IMR-90 (cell line): ENCODE measurements around the gene SURF4. TPM values are rescaled to one million over a fixed set of nuclear protein-coding genes. Genes with fewer than 3 reads are reported as not detected.

Experiments
- ATAC-seq: fragments of 200-7000 bp; cut with Tn5 transposase; 2 replicates; pipeline ENCODE4 v1.9.1; 2020; ENCODE audit warnings: low read depth, mild to moderate bottlenecking, moderate library complexity
- BruUV-seq: library from RNA; stranded (reverse); fragments of 400-500 nt; replicated peaks from 2 replicates; lab custom pipeline; 2021; lab: Mats Ljungman, UMichigan
- CTCF ChIA-PET: fragments of 300-600 bp; formaldehyde crosslinking; extraction: SDS; loops from one replicate; lab custom pipeline; 2021; ENCODE audit warnings: antibody characterized with exemption; lab: Yijun Ruan, JAX
- POLR2A ChIA-PET: fragments of 300-600 bp; sonication (Branson Sonifier 250); formaldehyde crosslinking; loops from one replicate; lab custom pipeline; 2022; ENCODE audit warnings: antibody characterized with exemption; ENCODE audit not compliant: unreplicated experiment; lab: Charles Lee
- DNase-seq: peaks from one replicate; pipeline ENCODE4 v3.0.0; 2013
- H2AFZ ChIP-seq: replicated peaks from 2 replicates; pipeline ENCODE3; 2013; ENCODE audit warnings: low read length, mild to moderate bottlenecking; ENCODE audit not compliant: poor library complexity
- H2AK5ac ChIP-seq: 2 replicates; pipeline ENCODE4 v1.6.1; 2013; ENCODE audit warnings: low read depth, low read length, inconsistent platforms
- H2AK9ac ChIP-seq: replicated peaks from 2 replicates; pipeline ENCODE3; 2013; ENCODE audit warnings: mild to moderate bottlenecking, low read depth, low read length, moderate library complexity; ENCODE audit not compliant: poor library complexity
- H2BK120ac ChIP-seq: 2 replicates; pipeline ENCODE4 v1.6.1; 2013; ENCODE audit warnings: low read depth, low read length, inconsistent platforms
- H2BK15ac ChIP-seq: 3 replicates; pipeline ENCODE4 v1.6.1; 2013; ENCODE audit warnings: low read depth, low read length, inconsistent platforms
- H2BK20ac ChIP-seq: 2 replicates; pipeline ENCODE4 v1.6.1; 2013; ENCODE audit warnings: low read depth, mild to moderate bottlenecking, inconsistent platforms, low read length, moderate library complexity
- H2BK5ac ChIP-seq: 2 replicates; pipeline ENCODE4 v1.6.1; 2013; ENCODE audit warnings: mild to moderate bottlenecking, low read depth, low read length, inconsistent platforms; ENCODE audit not compliant: poor library complexity, severe bottlenecking
- H3K14ac ChIP-seq: replicated peaks from 2 replicates; pipeline ENCODE4 v1.6.1; 2013; ENCODE audit warnings: low read depth, low read length, inconsistent platforms
- H3K18ac ChIP-seq: 2 replicates; pipeline ENCODE4 v1.6.1; 2013; ENCODE audit warnings: low read depth, low read length, control low read depth
- H3K23ac ChIP-seq: 2 replicates; pipeline ENCODE4 v1.6.1; 2013; ENCODE audit warnings: low read depth, low read length, inconsistent platforms
- H3K27ac ChIP-seq: 2 replicates; pipeline ENCODE4 v1.5.1; 2013; ENCODE audit warnings: mild to moderate bottlenecking, control low read depth, low read length; ENCODE audit not compliant: insufficient read depth
- H3K27me3 ChIP-seq: 2 replicates; pipeline ENCODE4 v1.6.1; 2013; ENCODE audit warnings: low read length; ENCODE audit not compliant: control insufficient read depth, insufficient read depth
- H3K36me3 ChIP-seq: 2 replicates; pipeline ENCODE4 v1.6.1; 2013; ENCODE audit warnings: low read length, mixed read lengths; ENCODE audit not compliant: control insufficient read depth, insufficient read depth
- H3K4ac ChIP-seq: 2 replicates; pipeline ENCODE4 v1.6.1; 2013; ENCODE audit warnings: low read depth, low read length, inconsistent platforms
- H3K4me1 ChIP-seq: 2 replicates; pipeline ENCODE4 v1.6.1; 2013; ENCODE audit warnings: low read length, mixed read lengths; ENCODE audit not compliant: control insufficient read depth, insufficient read depth
- H3K4me2 ChIP-seq: 2 replicates; pipeline ENCODE4 v1.6.1; 2013; ENCODE audit warnings: low read depth, mild to moderate bottlenecking, control low read depth, low read length, moderate library complexity
- H3K4me3 ChIP-seq: 2 replicates; pipeline ENCODE4 v1.5.1; 2013; ENCODE audit warnings: low read depth, mild to moderate bottlenecking, control low read depth, low read length, moderate library complexity; ENCODE audit not compliant: insufficient read depth
- H3K56ac ChIP-seq: 2 replicates; pipeline ENCODE4 v1.6.1; 2013; ENCODE audit warnings: low read length, inconsistent platforms; ENCODE audit not compliant: insufficient read depth; ENCODE audit errors: extremely low read depth
- H3K79me1 ChIP-seq, 2 experiments: 2 replicates each; pipeline ENCODE4 v1.6.1; 2013; ENCODE audit warnings: low read length in 2 of 2, inconsistent platforms in 1 of 2, low read depth in 1 of 2
- H3K9ac ChIP-seq: 2 replicates; pipeline ENCODE4 v1.6.1; 2013; ENCODE audit warnings: low read depth, low read length, control low read depth
- H3K9me1 ChIP-seq: 2 replicates; pipeline ENCODE4 v1.6.1; 2013; ENCODE audit warnings: low read length, inconsistent platforms; ENCODE audit not compliant: insufficient read depth
- H3K9me3 ChIP-seq: 2 replicates; pipeline ENCODE4 v1.6.1; 2013; ENCODE audit warnings: low read length; ENCODE audit not compliant: control insufficient read depth, insufficient read depth
- H4K20me1 ChIP-seq: 2 replicates; pipeline ENCODE4 v1.6.1; 2013; ENCODE audit warnings: low read length, inconsistent platforms; ENCODE audit not compliant: insufficient read depth
- H4K5ac ChIP-seq: 2 replicates; pipeline ENCODE4 v1.6.1; 2013; ENCODE audit warnings: mild to moderate bottlenecking, low read depth, low read length, control low read depth
- H4K8ac ChIP-seq, 2 experiments: 2 replicates each; pipeline ENCODE4 v1.6.1; 2013; ENCODE audit warnings: low read depth in 2 of 2, low read length in 2 of 2, control low read depth in 1 of 2, inconsistent platforms in 1 of 2
- H4K91ac ChIP-seq: 2 replicates; pipeline ENCODE4 v1.6.1; 2013; ENCODE audit warnings: low read depth, low read length, inconsistent platforms; ENCODE audit not compliant: insufficient read depth
- BHLHE40 ChIP-seq: fragments of 150-350 bp; IDR thresholded peaks from 2 replicates; pipeline ENCODE4 v1.6.1; 2016; ENCODE audit warnings: mild to moderate bottlenecking, low read depth, low read length
- CEBPB ChIP-seq: IDR thresholded peaks from 2 replicates; pipeline ENCODE4 v1.6.1; 2012; ENCODE audit warnings: low read depth, low read length, improper control_type of control experiment
- CHD1 ChIP-seq: IDR thresholded peaks from 2 replicates; pipeline ENCODE4 v1.6.1; 2012; ENCODE audit warnings: low read depth, low read length, improper control_type of control experiment
- MAFK ChIP-seq: IDR thresholded peaks from 2 replicates; pipeline ENCODE4 v1.6.1; 2012; ENCODE audit warnings: low read depth, low read length, improper control_type of control experiment
- MAZ ChIP-seq: IDR thresholded peaks from 2 replicates; pipeline ENCODE4 v1.6.1; 2012; ENCODE audit warnings: low read depth, mild to moderate bottlenecking, low read length, improper control_type of control experiment, moderate library complexity, borderline replicate concordance
- POLR2A ChIP-seq: IDR thresholded peaks from 2 replicates; pipeline ENCODE4 v1.6.1; 2012; ENCODE audit warnings: mild to moderate bottlenecking, low read depth, low read length
- RAD21 ChIP-seq: IDR thresholded peaks from 2 replicates; pipeline ENCODE4 v1.6.1; 2012; ENCODE audit warnings: low read length, improper control_type of control experiment
- RCOR1 ChIP-seq: IDR thresholded peaks from 2 replicates; pipeline ENCODE4 v1.6.1; 2012; ENCODE audit warnings: mild to moderate bottlenecking, low read length, improper control_type of control experiment; ENCODE audit not compliant: insufficient replicate concordance
- RFX5 ChIP-seq: IDR thresholded peaks from 2 replicates; pipeline ENCODE4 v1.8.0; 2012; ENCODE audit warnings: low read depth, mild to moderate bottlenecking, low read length, moderate library complexity
- USF2 ChIP-seq: fragments of 150-350 bp; IDR thresholded peaks from 2 replicates; pipeline ENCODE4 v1.6.1; 2017; ENCODE audit warnings: mild to moderate bottlenecking, antibody characterized with exemption, low read length, low read depth
- WGBS, 2 experiments: methylation state at CpG; one replicate each; pipeline versions ENCODE4 v1.1.5 to v1.1.7; 2013; ENCODE audit warnings: missing lambda C conversion rate in 2 of 2; ENCODE audit not compliant: insufficient read length in 1 of 2; ENCODE audit errors: extremely low coverage in 2 of 2; 5-methylcytosine and 5-hydroxymethylcytosine counted together
- dilution Hi-C: fragments of 300-500 bp; cut with HindIII; formaldehyde crosslinking; loops from one replicate; pipeline ENCODE4 v1.14.3; 2018; ENCODE audit warnings: low sequenced_read_pairs; ENCODE audit not compliant: unreplicated experiment
- in situ Hi-C: fragments of 300-500 bp; cut with MboI; formaldehyde crosslinking; loops from 3 replicates; pipeline ENCODE4 v1.14.3; 2019; ENCODE audit warnings: low sequenced_read_pairs, inconsistent platforms, mixed read lengths
- intact Hi-C: fragments of 100-400 bp; cut with micrococcal nuclease; formaldehyde crosslinking; loops from 2 replicates; pipeline ENCODE4 v1.10.0; 2022
- polyA plus RNA-seq, 3 experiments: library from polyadenylated mRNA; depleted of rRNA; stranded (reverse); fragments of >200 nt; gene quantifications; 2 replicates each; pipeline ENCODE4 v1.2.3, GENCODE V29; 2012; ENCODE audit warnings: low replicate concordance in 1 of 3
- total RNA-seq: library from RNA; depleted of rRNA; stranded (reverse); fragments of >200 nt; gene quantifications from 2 replicates; pipeline ENCODE4 v1.2.3, GENCODE V29; 2012
- TF ChIP-seq, protein P1 (sequence below): fragments of 150-350 bp; IDR thresholded peaks from 2 replicates; pipeline ENCODE4 v1.6.1; 2016; ENCODE audit warnings: low read depth, mild to moderate bottlenecking, low read length, moderate library complexity, borderline replicate concordance
- TF ChIP-seq, protein P2 (sequence below): conservative IDR thresholded peaks from 2 replicates; pipeline ENCODE4 v1.5.1; 2012; ENCODE audit warnings: mild to moderate bottlenecking, low read depth, low read length, improper control_type of control experiment

Gene SURF4
- total and polyA plus RNA-seq, 2 of the 4 experiments (the other 2 are of a cell fraction) = 307 to 532 TPM

- H3K4me2 ChIP-seq = no peak overlapping the region
- H3K14ac ChIP-seq = no peak overlapping the region
- H3K27ac ChIP-seq = no peak overlapping the region
- H3K4me1 ChIP-seq = peaks cover 12% of the 10 kb centered on the region
- H3K36me3 ChIP-seq = peaks cover 85% of the 10 kb centered on the region
- no peaks in the 10 kb centered on the region for H3K27me3 ChIP-seq
- no peak overlapping the region for H2AK9ac ChIP-seq
- no peak overlapping the region for H3K23ac ChIP-seq
- H2BK20ac ChIP-seq = no peak overlapping the region
- dilution Hi-C loops (no loop called here), in situ Hi-C loops (no loop called here), intact Hi-C loops (no loop called here)
- ChIA-PET POLR2A (no interaction called here), CTCF (no interaction called here)
- 93% methylated on average over 3 of the region's 18 CpGs; no CpG with 5 or more reads in 1 of the 2 experiments for WGBS, 2 experiments
- H4K91ac ChIP-seq = no peak overlapping the region
- H2BK15ac ChIP-seq = no peak overlapping the region
- no peak overlapping the region for H2BK5ac ChIP-seq
- H3K4me3 ChIP-seq = no peak overlapping the region
- peaks cover 32% of the 10 kb centered on the region for H3K9me1 ChIP-seq
- peak overlapping the region; percentile 48 for H2AFZ ChIP-seq
- no peak for TF ChIP-seq CHD1
- no peak for TF ChIP-seq MAZ
- no peak for TF ChIP-seq RCOR1
- no peak for TF ChIP-seq BHLHE40
- no peak for TF ChIP-seq RAD21
- TF ChIP-seq POLR2A = no peak
- TF ChIP-seq MAFK = no peak
- TF ChIP-seq, protein P1, sequence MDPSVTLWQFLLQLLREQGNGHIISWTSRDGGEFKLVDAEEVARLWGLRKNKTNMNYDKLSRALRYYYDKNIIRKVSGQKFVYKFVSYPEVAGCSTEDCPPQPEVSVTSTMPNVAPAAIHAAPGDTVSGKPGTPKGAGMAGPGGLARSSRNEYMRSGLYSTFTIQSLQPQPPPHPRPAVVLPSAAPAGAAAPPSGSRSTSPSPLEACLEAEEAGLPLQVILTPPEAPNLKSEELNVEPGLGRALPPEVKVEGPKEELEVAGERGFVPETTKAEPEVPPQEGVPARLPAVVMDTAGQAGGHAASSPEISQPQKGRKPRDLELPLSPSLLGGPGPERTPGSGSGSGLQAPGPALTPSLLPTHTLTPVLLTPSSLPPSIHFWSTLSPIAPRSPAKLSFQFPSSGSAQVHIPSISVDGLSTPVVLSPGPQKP = no peak
- TF ChIP-seq, protein P2, sequence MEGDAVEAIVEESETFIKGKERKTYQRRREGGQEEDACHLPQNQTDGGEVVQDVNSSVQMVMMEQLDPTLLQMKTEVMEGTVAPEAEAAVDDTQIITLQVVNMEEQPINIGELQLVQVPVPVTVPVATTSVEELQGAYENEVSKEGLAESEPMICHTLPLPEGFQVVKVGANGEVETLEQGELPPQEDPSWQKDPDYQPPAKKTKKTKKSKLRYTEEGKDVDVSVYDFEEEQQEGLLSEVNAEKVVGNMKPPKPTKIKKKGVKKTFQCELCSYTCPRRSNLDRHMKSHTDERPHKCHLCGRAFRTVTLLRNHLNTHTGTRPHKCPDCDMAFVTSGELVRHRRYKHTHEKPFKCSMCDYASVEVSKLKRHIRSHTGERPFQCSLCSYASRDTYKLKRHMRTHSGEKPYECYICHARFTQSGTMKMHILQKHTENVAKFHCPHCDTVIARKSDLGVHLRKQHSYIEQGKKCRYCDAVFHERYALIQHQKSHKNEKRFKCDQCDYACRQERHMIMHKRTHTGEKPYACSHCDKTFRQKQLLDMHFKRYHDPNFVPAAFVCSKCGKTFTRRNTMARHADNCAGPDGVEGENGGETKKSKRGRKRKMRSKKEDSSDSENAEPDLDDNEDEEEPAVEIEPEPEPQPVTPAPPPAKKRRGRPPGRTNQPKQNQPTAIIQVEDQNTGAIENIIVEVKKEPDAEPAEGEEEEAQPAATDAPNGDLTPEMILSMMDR = no peak
- no peak for TF ChIP-seq RFX5
- TF ChIP-seq CEBPB = no peak
- TF ChIP-seq USF2 = no peak
- H4K20me1 ChIP-seq = peaks cover 98% of the 10 kb centered on the region
- DNase-seq (no peak), ATAC-seq (no peak)
- no peaks in the 10 kb centered on the region for H3K9me3 ChIP-seq
- H2BK120ac ChIP-seq = no peak overlapping the region
- H4K5ac ChIP-seq = no peak overlapping the region
- no peak overlapping the region for H3K56ac ChIP-seq
- H3K18ac ChIP-seq = no peak overlapping the region
- H3K4ac ChIP-seq = no peak overlapping the region
- no peak overlapping the region for H2AK5ac ChIP-seq
- H4K8ac ChIP-seq = no peak overlapping the region
- BruUV-seq = no TSS peak
- H3K79me1 ChIP-seq = peaks cover 27 to 77% of the 10 kb centered on the region in 2 experiments
- no peak overlapping the region for H3K9ac ChIP-seq
These were observed 7.5 kb downstream of the SURF4 start for GRCh38 chr9:133368249-133368881.
